ENCODE results near the gene C17orf114.

GRCh38 chr17:4782652-4783051 lies 19.5 kb downstream of the C17orf114 start:
- no peak for TF ChIP-seq CEBPB (IDR thresholded peaks at IDR 0.05)
- no peak for TF ChIP-seq HDAC2 (IDR thresholded peaks at IDR 0.05)
- TF ChIP-seq CTCF (IDR thresholded peaks at IDR 0.05), result no peak
- TF ChIP-seq MAX (IDR thresholded peaks at IDR 0.05), result no peak
- no peak for TF ChIP-seq POLR2A (IDR thresholded peaks at IDR 0.05; ENCODE audit: low read length)

All from A549 (cell line).